GM18951 (cell line): ENCODE measurements around the gene ZPBP.
"Not testable (repeated sequence)": the region's sequence is repeated elsewhere in the genome, so short reads cannot be mapped to it uniquely, and the experiment has no call there.

Experiments
- POLR2A ChIP-seq: IDR thresholded peaks from 4 replicates; pipeline ENCODE4 v1.6.1; 2011; ENCODE audit warnings: mild to moderate bottlenecking; ENCODE audit not compliant: insufficient read length, insufficient read depth; ENCODE audit errors: extremely low read depth
- in situ Hi-C: fragments of 300-500 bp; cut with MboI; formaldehyde crosslinking; loops from one replicate; pipeline ENCODE4 v1.12.0; 2022; ENCODE audit warnings: low sequenced_read_pairs, mixed read lengths, inconsistent platforms; ENCODE audit not compliant: unreplicated experiment

The ZPBP gene

DNA sequence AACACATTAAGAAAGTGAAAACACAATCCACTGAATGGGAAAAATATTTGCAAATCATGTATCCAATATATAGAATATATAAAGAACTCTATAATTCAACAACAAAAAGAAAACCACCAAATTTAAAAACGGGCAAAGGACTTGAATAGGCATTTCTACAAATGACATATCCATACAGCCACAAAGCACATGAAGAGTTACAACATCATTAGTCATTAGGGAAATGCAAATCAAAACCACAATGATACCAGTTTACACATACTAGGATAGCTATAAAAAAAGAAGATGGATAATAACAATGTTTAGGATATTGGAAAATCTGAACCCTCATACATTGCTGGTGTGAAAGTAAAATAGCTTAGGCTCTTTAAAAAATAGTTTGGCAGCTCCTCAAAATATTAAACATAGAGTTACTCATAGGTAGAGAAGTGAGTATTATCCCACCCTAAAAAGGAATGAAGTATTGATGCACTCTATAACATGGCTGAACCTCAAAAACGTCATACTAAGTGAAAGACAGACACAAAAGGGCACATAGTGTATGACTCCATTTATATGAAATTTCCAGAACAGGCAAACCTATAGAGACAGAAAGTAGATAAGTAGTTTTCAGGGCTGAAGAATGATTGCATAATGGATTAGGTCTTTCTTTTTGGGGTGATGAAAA lies 4.5 kb downstream of the ZPBP start:
- TF ChIP-seq POLR2A: no peak
- in situ Hi-C loops: no loop called here

DNA sequence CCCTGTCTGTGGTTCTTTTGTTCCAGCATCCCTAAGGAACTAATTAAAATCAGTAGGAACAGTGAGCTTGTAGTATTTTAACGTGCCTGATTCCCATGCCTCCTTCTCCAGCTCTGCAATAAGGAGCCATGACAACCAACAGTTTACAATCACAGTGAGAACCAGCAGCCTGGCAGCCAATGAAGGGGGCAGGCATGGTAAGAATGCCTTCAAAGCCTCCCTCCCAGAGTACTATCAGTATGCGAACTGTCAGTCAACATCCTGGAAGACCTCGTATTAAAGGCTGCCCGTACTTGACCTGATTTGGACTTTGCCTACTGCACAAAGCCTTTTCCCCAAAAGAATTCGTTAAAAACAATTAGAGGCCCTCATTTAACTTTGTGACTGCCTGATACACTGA lies 7.7 kb downstream of the ZPBP start:
- in situ Hi-C loops: no loop called here
- TF ChIP-seq POLR2A: no peak

DNA sequence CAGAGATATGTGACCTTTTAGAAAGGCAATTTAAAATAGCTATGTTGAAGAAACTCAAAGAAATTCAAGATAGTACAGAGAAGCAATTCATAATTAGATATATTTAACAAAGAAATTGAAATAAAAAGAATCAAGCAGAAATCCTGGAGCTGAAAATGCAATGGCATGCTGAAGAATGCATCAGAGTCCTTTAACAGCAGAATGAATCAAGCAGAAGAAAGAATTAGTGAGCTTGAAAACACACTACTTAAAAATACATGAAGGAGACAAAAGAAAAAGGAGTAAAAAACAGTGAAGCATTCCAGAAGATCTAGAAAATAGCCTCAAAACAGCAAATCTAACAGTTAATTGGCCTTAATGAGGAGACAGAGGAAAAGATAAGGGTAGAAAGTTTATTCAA lies 20.0 kb downstream of the ZPBP start:
- in situ Hi-C loops: no loop called here
- TF ChIP-seq POLR2A: no peak

DNA sequence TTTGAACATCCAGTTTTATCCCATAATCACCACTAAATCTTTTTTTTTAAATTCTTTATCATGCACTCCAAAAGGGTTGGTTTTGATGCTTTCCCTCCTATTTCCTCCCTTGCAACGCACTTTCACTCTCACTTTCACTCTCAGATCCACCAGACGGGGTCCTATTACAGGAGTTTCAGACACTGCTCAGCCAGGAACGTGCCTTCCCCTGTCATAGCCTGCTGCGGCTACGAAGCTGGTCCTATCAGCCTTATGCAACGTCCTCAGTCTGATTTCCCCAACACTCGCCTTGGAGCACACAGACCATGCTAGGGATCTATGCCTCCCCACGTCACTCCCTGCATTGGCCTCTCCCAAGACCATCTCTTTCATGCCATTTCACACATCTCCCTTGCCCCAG lies 23.4 kb downstream of the ZPBP start:
- no peak for TF ChIP-seq POLR2A

DNA sequence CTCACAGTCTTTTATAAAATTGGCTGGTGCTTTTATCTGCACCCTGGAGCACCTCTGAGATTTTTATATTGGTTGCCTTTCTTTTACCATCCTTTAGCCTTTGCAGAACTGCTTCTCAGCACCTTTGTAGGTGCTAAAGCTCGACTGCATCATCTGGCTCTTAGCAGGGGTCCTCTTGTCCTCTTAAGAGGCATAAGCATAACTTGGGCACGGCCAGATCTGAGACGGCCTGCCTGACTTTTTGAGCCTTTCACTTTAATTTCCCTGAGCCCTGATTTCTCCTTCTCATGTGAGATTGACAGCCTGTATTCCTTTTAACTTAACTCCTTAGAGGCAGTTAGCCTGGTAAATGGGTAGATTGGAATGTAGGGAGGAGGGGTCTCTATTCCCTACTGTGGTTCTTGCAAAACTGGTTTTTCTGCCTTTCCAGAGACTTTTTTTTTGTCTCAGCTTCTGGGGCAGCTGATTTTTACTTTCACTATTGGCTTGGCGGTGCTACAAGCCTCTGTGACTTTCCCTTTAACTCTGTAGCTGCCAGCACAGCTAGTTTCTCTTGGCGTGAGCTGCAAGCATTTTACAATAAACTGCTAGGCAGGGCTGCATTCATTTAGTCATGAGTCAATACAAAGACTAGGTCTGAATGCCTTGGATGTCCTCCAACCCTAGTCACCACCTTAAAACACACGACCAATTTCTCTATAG lies 24.0 kb downstream of the ZPBP start:
- in situ Hi-C loops: no loop called here
- no peak for TF ChIP-seq POLR2A

More for the DNA sequence above, 23.4 kb downstream of the ZPBP start:
- in situ Hi-C loops: no loop called here

DNA sequence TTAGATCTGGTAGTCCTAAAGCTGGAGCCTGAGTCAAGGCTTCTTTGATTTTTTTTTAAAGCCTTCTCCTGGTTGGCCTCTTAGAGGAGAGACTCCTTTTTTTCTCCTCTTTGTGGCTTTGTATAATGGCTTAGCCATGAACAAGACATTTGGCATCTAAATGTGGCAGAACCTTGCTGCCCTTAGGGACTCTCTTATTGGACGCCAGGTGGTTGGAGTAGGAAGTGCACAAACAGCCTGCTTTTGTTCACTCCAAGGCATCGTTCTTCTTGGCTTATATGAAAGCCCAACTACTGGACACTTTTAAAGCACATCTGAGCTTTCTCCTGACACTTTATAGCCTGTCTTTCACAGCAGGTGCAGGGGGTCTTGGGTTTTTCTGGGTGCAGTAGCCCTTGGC lies 25.0 kb downstream of the ZPBP start:
- in situ Hi-C loops: no loop called here

DNA sequence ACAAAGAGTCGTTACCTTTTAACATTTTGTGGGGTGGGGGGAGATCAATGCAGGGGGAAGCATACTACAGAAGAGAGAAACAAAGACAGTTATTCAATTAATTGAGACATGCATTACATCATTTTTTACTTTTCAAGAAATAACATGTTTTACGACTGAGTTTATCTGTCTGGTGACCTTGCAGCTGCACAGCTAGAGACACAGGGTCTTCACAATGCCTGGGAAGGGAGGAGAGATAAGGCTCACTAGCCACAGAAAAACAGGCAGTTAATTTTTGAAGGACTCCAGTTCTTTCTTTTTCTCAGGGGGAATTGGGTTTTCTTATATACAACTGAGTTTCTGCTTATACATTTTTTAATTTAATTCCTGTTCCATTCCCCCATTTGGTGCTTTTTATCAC lies 30.1 kb downstream of the ZPBP start:
- in situ Hi-C loops: no loop called here

More for the DNA sequence above, 25.0 kb downstream of the ZPBP start:
- TF ChIP-seq POLR2A: no peak

DNA sequence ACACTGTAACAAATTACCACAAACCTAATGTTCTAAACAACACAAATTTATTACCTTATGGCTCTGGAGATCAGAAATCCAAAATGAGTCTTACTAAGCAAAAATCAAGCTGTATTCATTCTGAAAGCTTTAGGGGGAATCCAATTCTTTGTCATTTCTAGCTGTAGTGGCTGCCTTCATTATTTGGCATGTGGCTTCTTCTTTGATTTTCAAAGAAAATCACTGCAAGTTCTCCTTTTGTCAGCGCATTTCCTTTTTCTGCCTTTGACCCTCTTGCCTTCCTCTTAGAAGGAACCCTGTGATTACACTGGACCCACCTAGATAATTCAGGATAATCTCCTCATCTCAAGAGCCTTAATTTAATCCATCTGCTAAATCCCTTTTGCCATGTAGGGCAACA lies 36.9 kb downstream of the ZPBP start:
- in situ Hi-C loops: no loop called here
- TF ChIP-seq POLR2A: no peak

More for the DNA sequence above, 30.1 kb downstream of the ZPBP start:
- no peak for TF ChIP-seq POLR2A

DNA sequence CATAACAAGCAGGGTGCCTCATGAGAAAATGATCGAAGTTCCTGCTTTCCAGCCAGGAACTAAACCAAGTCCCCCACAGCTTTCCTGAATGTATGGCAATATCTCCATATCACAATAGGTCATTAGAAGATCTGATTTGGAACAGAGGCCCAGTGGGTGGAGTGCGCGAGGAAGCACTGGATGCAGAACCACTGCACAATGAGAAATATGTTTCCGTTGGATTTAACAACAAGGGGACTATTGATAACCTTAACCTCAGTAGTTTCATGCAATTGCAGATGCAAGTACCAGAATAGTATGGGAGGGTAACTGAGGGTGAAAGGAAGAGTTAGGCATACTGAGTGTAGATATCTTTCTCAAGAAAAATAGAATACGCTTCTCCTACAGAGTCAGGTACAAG lies 45.3 kb downstream of the ZPBP start:
- in situ Hi-C loops: no loop called here

DNA sequence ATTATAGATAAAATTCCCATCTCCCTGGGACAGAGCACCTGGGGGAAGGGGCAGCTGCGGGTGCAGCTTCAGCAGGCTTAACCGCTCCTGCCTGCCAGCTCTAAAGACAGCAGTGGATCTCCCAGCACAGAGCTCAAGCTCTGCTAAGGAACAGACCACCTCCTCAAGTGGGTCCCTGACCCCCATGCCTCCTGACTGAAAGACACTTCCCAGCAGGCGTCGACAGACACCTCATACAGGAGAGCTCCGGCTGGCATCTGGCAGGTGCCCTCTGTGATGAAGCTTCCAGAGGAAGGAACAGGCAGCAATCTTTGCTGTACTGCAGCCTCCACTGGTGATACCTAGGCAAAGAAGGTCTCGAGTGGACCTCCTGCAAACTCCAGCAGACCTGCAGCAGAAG lies 51.9 kb downstream of the ZPBP start:
- in situ Hi-C loops: not testable (repeated sequence)

More for the DNA sequence above, 45.3 kb downstream of the ZPBP start:
- no peak for TF ChIP-seq POLR2A

DNA sequence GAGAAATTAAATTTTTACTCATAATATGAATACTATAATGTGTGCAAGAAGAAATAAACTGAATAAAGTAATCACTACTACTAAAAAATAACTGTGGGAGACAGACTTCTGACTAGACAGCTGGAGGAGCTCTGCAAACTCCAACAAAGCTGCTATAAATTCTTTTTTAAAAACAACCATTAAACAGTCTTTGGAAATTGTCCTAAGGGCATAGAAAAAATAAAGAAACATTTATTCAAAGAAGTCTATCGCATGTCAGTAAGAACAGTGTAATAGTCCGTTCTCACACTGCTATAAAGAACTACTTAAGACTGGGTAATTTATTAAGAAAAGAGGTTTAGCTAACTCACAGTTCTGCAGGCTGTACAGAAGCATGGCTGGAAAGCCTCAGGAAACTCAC lies 56.0 kb downstream of the ZPBP start:
- in situ Hi-C loops: no loop called here

DNA sequence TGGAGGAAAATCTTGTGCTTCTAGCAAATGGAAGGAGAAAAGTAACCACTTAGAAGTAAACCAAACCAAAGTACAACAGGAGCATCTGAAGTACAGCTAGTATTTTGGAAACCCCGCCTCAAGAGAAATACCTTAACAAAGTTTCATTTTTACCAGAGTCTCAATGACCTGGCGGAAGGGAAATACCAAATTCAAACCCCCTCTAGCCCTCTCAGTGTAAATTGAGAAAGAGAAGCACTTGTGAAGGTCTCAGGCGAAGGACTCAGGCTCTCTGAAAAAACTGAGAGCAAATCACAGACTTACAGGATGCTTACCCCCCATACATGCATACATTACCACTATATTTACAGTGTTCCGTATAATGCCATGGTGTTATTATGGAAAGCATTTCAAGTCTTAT lies 70.1 kb downstream of the ZPBP start:
- in situ Hi-C loops: no loop called here
- no peak for TF ChIP-seq POLR2A

More for the DNA sequence above, 56.0 kb downstream of the ZPBP start:
- TF ChIP-seq POLR2A: no peak

DNA sequence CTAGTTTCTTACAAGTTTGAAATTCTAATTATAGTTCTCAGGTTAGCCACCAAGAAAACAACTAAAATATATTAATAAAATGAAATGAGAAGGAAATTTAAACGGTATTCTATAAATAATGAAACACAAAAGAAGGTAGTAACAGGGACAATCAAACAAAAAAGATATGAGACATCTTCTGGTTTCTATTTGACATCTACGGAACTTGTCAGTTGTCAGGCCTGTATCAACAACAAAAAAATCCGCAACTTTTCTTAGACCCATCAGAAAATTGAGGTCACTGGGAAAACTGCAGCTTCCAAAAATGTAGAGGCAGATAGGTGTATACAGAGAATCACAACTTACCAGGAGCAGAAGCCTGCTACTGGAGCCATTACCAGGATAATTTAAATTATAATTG lies 70.6 kb downstream of the ZPBP start:
- in situ Hi-C loops: no loop called here

DNA sequence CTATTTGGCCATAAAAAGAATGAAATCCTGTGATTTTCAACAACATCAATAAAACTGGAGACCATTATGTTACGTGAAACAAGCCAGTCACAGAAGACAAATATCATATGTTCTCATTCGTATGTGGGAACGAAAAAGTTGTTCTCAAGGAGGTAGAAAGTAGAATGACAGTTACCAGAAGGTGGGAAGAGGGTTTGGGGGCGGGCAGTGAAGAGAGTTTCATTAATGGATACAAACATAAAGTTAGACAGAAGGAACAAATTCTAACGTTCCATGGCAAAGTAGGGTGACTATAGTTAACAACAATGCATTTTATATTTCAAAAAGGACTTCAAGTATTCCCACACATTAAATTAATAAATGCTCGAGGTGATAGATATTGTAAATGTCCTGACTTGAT lies 97.4 kb downstream of the ZPBP start:
- in situ Hi-C loops: no loop called here

More for the DNA sequence above, 70.6 kb downstream of the ZPBP start:
- TF ChIP-seq POLR2A: no peak

More for the DNA sequence above, 97.4 kb downstream of the ZPBP start:
- no peak for TF ChIP-seq POLR2A
